H1 (cell line): ENCODE measurements around the gene TXNDC8. TPM values are rescaled to one million over a fixed set of nuclear protein-coding genes. Genes with fewer than 3 reads are reported as not detected.

Experiments
- SAP30 ChIP-seq: fragments of 300-600 bp; sonication (generic); IDR thresholded peaks from 2 replicates; pipeline ENCODE4 v1.7.1; 2012; ENCODE audit warnings: low read length, moderate library complexity, mild to moderate bottlenecking, inconsistent platforms; ENCODE audit not compliant: insufficient read depth, insufficient replicate concordance
- polyA plus RNA-seq, 7 experiments: library from polyadenylated mRNA; depleted of rRNA in 3 of 7; stranded (reverse) in 5 of 7; unstranded in 2 of 7; fragments of >200 nt in 5 of 7; fragments of 200-250 nt in 2 of 7; gene quantifications; 1 replicate in 5 of 7; 2 replicates in 1 of 7; 4 replicates in 1 of 7; pipeline versions ENCODE4 v1.2.1 to v1.2.3, GENCODE V29; 2011 to 2013; ENCODE audit warnings: missing spikeins in 2 of 7, mixed read lengths in 2 of 7
- total RNA-seq: library from RNA; stranded (reverse); fragmentation: NEBNext Ultra II Directional; extraction: Animal tissue kit (Norgen Biotek cat#: 25700); gene quantifications from 2 replicates; pipeline ENCODE4 v1.2.1, GENCODE V29; 2021
- TF ChIP-seq, protein P1 (sequence below): fragments of 300-600 bp; sonication (generic); IDR thresholded peaks from 2 replicates; pipeline ENCODE4 v1.7.1; 2012; ENCODE audit warnings: low read length, moderate library complexity, mild to moderate bottlenecking, inconsistent platforms; ENCODE audit not compliant: insufficient replicate concordance

The TXNDC8 gene
- total and polyA plus RNA-seq, 2 of the 8 experiments (the other 6 are each of a cell fraction or from before 2014, with no cell fraction given), result not detected

DNA sequence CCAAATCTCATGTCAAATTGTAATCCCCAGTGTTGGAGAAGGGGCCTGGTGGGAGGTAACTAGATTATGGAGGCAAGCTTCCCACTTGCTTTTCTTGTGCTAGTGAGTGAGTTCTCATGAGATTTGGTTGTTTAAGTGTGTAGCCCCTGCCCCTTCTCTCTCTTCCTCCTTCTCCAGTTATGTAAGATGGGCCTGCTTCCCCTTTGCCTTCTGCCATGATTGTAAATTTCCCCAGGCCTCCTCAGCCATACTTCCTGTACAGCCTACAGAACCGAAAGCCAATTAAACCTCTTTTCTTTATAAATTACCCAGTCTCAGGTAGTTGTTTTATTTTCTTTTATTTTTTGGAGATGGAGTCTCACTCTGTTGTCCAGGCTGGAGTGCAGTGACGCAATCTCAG, 18.2 kb upstream of the TXNDC8 start (continued):
- TF ChIP-seq, protein P1, sequence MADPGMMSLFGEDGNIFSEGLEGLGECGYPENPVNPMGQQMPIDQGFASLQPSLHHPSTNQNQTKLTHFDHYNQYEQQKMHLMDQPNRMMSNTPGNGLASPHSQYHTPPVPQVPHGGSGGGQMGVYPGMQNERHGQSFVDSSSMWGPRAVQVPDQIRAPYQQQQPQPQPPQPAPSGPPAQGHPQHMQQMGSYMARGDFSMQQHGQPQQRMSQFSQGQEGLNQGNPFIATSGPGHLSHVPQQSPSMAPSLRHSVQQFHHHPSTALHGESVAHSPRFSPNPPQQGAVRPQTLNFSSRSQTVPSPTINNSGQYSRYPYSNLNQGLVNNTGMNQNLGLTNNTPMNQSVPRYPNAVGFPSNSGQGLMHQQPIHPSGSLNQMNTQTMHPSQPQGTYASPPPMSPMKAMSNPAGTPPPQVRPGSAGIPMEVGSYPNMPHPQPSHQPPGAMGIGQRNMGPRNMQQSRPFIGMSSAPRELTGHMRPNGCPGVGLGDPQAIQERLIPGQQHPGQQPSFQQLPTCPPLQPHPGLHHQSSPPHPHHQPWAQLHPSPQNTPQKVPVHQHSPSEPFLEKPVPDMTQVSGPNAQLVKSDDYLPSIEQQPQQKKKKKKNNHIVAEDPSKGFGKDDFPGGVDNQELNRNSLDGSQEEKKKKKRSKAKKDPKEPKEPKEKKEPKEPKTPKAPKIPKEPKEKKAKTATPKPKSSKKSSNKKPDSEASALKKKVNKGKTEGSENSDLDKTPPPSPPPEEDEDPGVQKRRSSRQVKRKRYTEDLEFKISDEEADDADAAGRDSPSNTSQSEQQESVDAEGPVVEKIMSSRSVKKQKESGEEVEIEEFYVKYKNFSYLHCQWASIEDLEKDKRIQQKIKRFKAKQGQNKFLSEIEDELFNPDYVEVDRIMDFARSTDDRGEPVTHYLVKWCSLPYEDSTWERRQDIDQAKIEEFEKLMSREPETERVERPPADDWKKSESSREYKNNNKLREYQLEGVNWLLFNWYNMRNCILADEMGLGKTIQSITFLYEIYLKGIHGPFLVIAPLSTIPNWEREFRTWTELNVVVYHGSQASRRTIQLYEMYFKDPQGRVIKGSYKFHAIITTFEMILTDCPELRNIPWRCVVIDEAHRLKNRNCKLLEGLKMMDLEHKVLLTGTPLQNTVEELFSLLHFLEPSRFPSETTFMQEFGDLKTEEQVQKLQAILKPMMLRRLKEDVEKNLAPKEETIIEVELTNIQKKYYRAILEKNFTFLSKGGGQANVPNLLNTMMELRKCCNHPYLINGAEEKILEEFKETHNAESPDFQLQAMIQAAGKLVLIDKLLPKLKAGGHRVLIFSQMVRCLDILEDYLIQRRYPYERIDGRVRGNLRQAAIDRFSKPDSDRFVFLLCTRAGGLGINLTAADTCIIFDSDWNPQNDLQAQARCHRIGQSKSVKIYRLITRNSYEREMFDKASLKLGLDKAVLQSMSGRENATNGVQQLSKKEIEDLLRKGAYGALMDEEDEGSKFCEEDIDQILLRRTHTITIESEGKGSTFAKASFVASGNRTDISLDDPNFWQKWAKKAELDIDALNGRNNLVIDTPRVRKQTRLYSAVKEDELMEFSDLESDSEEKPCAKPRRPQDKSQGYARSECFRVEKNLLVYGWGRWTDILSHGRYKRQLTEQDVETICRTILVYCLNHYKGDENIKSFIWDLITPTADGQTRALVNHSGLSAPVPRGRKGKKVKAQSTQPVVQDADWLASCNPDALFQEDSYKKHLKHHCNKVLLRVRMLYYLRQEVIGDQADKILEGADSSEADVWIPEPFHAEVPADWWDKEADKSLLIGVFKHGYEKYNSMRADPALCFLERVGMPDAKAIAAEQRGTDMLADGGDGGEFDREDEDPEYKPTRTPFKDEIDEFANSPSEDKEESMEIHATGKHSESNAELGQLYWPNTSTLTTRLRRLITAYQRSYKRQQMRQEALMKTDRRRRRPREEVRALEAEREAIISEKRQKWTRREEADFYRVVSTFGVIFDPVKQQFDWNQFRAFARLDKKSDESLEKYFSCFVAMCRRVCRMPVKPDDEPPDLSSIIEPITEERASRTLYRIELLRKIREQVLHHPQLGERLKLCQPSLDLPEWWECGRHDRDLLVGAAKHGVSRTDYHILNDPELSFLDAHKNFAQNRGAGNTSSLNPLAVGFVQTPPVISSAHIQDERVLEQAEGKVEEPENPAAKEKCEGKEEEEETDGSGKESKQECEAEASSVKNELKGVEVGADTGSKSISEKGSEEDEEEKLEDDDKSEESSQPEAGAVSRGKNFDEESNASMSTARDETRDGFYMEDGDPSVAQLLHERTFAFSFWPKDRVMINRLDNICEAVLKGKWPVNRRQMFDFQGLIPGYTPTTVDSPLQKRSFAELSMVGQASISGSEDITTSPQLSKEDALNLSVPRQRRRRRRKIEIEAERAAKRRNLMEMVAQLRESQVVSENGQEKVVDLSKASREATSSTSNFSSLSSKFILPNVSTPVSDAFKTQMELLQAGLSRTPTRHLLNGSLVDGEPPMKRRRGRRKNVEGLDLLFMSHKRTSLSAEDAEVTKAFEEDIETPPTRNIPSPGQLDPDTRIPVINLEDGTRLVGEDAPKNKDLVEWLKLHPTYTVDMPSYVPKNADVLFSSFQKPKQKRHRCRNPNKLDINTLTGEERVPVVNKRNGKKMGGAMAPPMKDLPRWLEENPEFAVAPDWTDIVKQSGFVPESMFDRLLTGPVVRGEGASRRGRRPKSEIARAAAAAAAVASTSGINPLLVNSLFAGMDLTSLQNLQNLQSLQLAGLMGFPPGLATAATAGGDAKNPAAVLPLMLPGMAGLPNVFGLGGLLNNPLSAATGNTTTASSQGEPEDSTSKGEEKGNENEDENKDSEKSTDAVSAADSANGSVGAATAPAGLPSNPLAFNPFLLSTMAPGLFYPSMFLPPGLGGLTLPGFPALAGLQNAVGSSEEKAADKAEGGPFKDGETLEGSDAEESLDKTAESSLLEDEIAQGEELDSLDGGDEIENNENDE, result no peak
- TF ChIP-seq SAP30, result no peak
